Activated CD8-positive, alpha-beta T cell treated with anti-CD3 and anti-CD28 coated beads, Interleukin-2, amount 10 ng/mL, durations not matched to agents 7 days and 5 days (primary cell): Measurements from ENCODE around the gene AGBL1. TPM values are rescaled to one million over a fixed set of nuclear protein-coding genes. Genes with fewer than 3 reads are reported as not detected.

Experiments used
- ATAC-seq: fragments of 150-1000 bp; cut with Tn5 transposase; one replicate; pipeline ENCODE4 v1.10.0; 2021; ENCODE audit warnings: moderate library complexity
- CTCF ChIA-PET: fragments of 350-600 bp; sonication (Branson Sonifier 250); formaldehyde crosslinking; loops from one replicate; lab custom pipeline; 2021; ENCODE audit warnings: antibody characterized with exemption; lab: Charles Lee
- POLR2A ChIA-PET: fragments of 350-600 bp; sonication (Branson Sonifier 250); formaldehyde crosslinking; loops from one replicate; lab custom pipeline; 2021; ENCODE audit warnings: antibody characterized with exemption; lab: Charles Lee
- DNase-seq: peaks from one replicate; pipeline ENCODE4 v3.0.0-alpha.2; 2020
- H3K27ac Mint-ChIP-seq: one replicate; pipeline ENCODE4 v1.8.0; 2021; ENCODE audit warnings: mild to moderate bottlenecking, mixed read lengths
- H3K27me3 Mint-ChIP-seq: one replicate; pipeline ENCODE4 v1.8.0; 2021; ENCODE audit warnings: low read depth, mixed read lengths
- H3K36me3 Mint-ChIP-seq: one replicate; pipeline ENCODE4 v1.8.0; 2021; ENCODE audit warnings: low read depth, mixed read lengths
- H3K4me1 Mint-ChIP-seq: one replicate; pipeline ENCODE4 v1.8.0; 2021; ENCODE audit warnings: low read depth, mixed read lengths
- H3K4me3 Mint-ChIP-seq: one replicate; pipeline ENCODE4 v1.8.0; 2021; ENCODE audit warnings: mild to moderate bottlenecking, mixed read lengths
- H3K9me3 Mint-ChIP-seq: one replicate; pipeline ENCODE4 v1.8.0; 2022; ENCODE audit warnings: mixed read lengths; ENCODE audit not compliant: insufficient read depth
- total RNA-seq, 2 experiments: library from RNA; stranded (reverse); gene quantifications; one replicate each; pipeline ENCODE4 v1.2.3, GENCODE V29; 2021

The AGBL1 gene
- total RNA-seq, 2 experiments from 2014 or later = not detected

DNA sequence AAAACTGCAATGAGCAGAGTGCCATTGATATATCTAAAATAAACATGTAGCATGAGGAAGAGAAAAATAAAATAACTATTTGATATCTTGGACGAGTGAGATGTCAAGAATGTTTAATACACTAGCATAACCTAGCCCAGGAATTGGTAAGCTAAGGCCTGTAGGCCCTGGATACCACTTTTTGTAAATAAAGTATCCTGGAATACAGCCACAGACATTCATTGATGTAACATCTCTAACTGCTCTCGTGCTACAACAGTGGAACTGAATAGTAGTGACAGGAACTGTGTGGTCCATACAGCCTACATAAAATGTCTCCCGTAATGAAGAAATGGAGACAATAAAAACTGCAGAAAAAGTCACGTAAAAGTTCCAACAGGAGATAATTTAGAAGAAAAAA lies 869.0 kb downstream of the AGBL1 start:
- Mint-ChIP-seq H3K4me3 (no peak overlapping the region), H3K27me3 (no peaks in the 10 kb centered on the region), H3K9me3 (no peaks in the 10 kb centered on the region), H3K4me1 (no peaks in the 10 kb centered on the region), H3K36me3 (no peaks in the 10 kb centered on the region), H3K27ac (no peak overlapping the region)
- CTCF ChIA-PET = no interaction called here
- no peak for ATAC-seq
- POLR2A ChIA-PET = no interaction called here
- no peak for DNase-seq

DNA sequence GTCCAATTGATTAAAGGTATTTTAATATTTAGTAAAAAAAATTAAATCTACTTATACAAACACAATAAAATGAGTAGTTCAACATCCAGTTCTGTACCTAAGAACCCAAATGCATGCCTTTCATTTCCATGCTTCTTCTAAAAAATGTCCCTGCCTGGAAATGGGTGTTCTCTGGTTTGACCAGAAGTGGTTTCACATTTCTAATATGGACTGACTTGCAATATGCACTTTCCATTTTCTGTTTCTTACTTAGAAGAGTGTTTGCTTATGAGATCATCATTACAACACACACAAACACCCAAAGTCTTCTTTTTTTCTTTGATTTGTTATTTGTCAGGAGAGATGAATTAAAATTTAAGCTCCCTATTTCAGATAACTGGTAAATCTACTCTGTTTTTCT lies 879.6 kb downstream of the AGBL1 start:
- H3K27ac Mint-ChIP-seq = no peak overlapping the region
- no peak overlapping the region for H3K4me3 Mint-ChIP-seq
- H3K4me1 Mint-ChIP-seq = no peaks in the 10 kb centered on the region
- DNase-seq = no peak
- ChIA-PET CTCF (no interaction called here), POLR2A (no interaction called here)
- no peaks in the 10 kb centered on the region for H3K9me3 Mint-ChIP-seq
- no peaks in the 10 kb centered on the region for H3K27me3 Mint-ChIP-seq
- no peak for ATAC-seq
- H3K36me3 Mint-ChIP-seq = no peaks in the 10 kb centered on the region

DNA sequence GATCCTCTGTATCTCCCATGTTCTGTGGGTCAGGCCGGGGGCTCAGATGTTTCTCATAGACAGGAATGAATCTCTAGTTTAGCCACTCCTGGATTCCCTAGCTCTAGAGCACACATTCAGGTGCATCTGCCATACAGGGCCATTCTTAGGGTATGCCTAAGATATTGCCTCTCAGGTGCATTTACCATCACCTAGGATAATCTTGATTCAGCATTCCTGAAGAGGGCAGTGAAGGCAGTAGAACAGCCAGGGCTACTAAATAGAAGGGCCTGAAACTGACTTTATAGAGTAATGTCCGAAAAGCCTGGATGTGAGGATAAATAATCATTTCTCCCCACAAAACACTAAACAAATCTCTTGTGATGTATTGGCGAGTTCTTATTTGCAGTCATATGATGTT lies 882.0 kb downstream of the AGBL1 start:
- DNase-seq (no peak), ATAC-seq (no peak)
- Mint-ChIP-seq H3K4me1 (no peaks in the 10 kb centered on the region), H3K36me3 (no peaks in the 10 kb centered on the region), H3K27ac (no peak overlapping the region), H3K27me3 (no peaks in the 10 kb centered on the region), H3K9me3 (no peaks in the 10 kb centered on the region), H3K4me3 (no peak overlapping the region)
- POLR2A ChIA-PET = no interaction called here
- CTCF ChIA-PET = no interaction called here

DNA sequence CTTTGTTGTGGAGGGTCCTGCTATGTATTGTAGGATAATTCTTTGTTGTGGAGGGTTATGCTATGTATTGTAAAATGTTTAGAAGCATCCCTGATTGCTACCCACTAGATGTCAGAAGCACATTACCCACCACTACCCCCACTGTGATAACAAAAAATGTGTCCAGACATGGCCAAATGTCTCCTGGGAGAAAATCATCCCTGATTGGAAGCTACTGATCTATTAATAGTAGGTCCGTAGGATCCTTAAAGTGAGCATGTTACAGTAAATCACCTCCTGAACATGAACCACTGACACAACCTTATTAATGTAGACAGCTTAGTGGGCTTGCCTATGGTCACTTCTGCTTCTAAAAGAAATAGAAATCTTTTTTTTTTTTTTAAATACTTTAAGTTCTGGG lies 884.6 kb downstream of the AGBL1 start:
- no peaks in the 10 kb centered on the region for H3K36me3 Mint-ChIP-seq
- H3K4me3 Mint-ChIP-seq = no peak overlapping the region
- no peak overlapping the region for H3K27ac Mint-ChIP-seq
- no peak for ATAC-seq
- ChIA-PET POLR2A (no interaction called here), CTCF (no interaction called here)
- no peak for DNase-seq
- H3K27me3 Mint-ChIP-seq = no peaks in the 10 kb centered on the region
- no peaks in the 10 kb centered on the region for H3K9me3 Mint-ChIP-seq
- H3K4me1 Mint-ChIP-seq = no peaks in the 10 kb centered on the region

DNA sequence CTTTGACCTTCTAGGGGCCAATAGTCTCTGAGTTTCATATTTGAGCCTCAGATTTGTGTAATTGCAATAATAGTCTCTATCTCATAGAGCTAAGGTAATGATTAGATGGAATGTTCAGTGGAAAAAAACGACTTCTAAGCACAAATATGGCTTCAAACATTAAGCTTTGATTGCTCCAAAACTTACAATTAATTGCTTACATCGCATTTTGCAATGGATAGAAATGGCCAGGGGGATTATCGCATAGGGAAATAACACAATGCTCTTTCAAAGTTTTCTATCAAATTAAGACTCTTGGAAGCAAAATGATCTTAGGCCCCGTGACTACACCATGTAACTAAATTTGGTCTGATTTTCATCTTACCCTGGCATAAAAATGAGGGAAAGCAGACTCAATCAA lies 888.6 kb downstream of the AGBL1 start:
- Mint-ChIP-seq H3K27ac (no peak overlapping the region), H3K9me3 (peaks cover 3% of the 10 kb centered on the region), H3K4me1 (no peaks in the 10 kb centered on the region), H3K4me3 (no peak overlapping the region), H3K36me3 (no peaks in the 10 kb centered on the region), H3K27me3 (no peaks in the 10 kb centered on the region)
- ChIA-PET CTCF (no interaction called here), POLR2A (no interaction called here)
- ATAC-seq (no peak), DNase-seq (no peak)

DNA sequence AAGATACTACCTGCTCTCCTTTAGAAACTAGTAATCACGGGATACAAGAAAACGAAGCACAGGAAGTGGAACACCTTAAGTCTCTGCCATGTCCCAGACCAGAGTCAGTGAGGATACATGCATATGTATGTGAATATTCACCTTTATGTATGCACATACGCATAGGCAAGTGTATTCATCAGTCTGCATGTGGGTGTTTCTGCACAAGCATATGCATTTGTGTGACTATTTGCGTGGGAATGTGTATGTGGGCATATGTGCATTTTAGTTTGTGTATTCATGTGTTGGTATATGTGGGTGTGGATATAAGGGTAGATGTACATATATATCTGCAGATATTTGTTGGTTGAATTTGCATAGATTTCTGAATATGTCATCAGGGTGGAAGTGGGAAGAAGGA lies 889.7 kb downstream of the AGBL1 start:
- Mint-ChIP-seq H3K4me3 (no peak overlapping the region), H3K9me3 (peaks cover 3% of the 10 kb centered on the region), H3K27me3 (no peaks in the 10 kb centered on the region), H3K27ac (no peak overlapping the region), H3K36me3 (no peaks in the 10 kb centered on the region), H3K4me1 (no peaks in the 10 kb centered on the region)
- DNase-seq = no peak
- CTCF ChIA-PET = interaction anchor here (0.5 kb wide), 1 partner anchor 30 kb away, joined by 3 read pairs; no protein-coding TSS in a partner anchor
- no peak for ATAC-seq
- POLR2A ChIA-PET = no interaction called here

DNA sequence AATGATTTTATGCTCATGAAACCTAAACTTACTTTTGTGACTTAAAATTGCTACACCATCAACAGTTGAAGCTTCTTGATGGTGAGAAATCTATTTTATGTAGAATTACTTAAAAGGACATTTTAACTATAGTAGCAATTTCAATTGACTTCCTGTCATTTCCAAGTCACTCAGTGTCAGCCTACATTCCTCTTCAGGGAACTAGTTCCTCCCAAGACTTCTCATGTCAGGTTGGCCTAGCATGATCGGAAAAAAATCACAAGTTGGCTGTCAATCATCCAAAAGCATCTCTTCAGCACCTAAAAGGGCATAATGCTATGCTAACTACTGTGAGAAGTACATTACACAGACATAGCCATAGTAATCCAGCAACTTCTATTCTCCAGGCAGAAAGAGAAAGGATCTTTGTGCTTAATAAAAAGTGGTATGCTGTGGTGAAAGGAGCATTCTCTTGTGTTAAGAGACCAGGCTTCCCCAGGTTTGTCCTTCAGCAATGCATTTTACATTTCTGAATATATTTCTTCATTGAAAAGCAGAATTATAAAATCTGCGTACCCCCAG lies 893.7 kb downstream of the AGBL1 start:
- Mint-ChIP-seq H3K4me3 (no peak overlapping the region), H3K36me3 (no peaks in the 10 kb centered on the region), H3K9me3 (peaks cover 3% of the 10 kb centered on the region), H3K27me3 (no peaks in the 10 kb centered on the region), H3K4me1 (no peaks in the 10 kb centered on the region), H3K27ac (no peak overlapping the region)
- ATAC-seq (no peak), DNase-seq (no peak)
- POLR2A ChIA-PET = no interaction called here
- CTCF ChIA-PET = no interaction called here

DNA sequence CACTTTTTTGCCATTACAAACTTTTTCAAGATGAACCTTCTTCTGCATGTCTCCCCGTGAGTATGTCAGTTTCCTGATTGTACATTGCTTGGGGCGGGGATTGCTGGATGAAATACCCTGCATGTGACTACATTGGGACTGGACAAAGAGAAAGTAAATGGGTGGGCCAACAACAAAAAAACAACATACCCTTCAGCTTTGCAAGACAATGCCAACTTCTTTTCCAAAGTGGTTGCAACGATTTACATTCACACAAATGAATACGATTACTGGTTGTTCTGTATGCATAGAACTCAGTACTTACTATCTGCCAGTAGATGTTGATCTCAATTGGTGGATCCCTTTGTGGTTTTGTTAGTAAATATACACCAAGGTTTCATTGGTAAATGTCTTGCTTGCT lies 908.4 kb downstream of the AGBL1 start:
- Mint-ChIP-seq H3K36me3 (no peaks in the 10 kb centered on the region), H3K4me3 (no peak overlapping the region), H3K4me1 (no peaks in the 10 kb centered on the region), H3K9me3 (no peaks in the 10 kb centered on the region), H3K27me3 (no peaks in the 10 kb centered on the region), H3K27ac (no peak overlapping the region)
- CTCF ChIA-PET = no interaction called here
- POLR2A ChIA-PET = no interaction called here
- DNase-seq (no peak), ATAC-seq (no peak)

DNA sequence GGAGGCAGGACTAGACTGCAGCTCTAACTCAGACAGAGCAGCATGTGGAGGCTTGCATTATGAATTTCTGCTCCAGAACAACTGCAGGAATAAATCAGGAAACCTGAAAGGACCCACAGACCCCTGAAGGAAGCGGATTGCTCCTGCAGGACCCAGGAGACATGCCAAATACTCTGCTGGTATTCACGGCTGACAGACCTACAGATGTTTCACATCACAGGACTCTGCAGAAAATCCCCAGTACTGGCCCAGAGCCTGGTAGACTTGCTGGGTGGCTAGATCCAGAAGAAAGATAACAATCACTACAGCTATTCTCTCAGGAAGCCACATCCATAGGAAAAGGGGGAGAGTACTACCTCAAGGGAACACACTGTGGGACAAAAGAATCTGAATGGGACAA lies 942.1 kb downstream of the AGBL1 start:
- ChIA-PET CTCF (no interaction called here), POLR2A (no interaction called here)
- ATAC-seq (no peak), DNase-seq (no peak)
- Mint-ChIP-seq H3K4me1 (no peaks in the 10 kb centered on the region), H3K27me3 (no peaks in the 10 kb centered on the region), H3K9me3 (peaks cover 24% of the 10 kb centered on the region), H3K27ac (no peak overlapping the region), H3K4me3 (no peak overlapping the region), H3K36me3 (no peaks in the 10 kb centered on the region)

DNA sequence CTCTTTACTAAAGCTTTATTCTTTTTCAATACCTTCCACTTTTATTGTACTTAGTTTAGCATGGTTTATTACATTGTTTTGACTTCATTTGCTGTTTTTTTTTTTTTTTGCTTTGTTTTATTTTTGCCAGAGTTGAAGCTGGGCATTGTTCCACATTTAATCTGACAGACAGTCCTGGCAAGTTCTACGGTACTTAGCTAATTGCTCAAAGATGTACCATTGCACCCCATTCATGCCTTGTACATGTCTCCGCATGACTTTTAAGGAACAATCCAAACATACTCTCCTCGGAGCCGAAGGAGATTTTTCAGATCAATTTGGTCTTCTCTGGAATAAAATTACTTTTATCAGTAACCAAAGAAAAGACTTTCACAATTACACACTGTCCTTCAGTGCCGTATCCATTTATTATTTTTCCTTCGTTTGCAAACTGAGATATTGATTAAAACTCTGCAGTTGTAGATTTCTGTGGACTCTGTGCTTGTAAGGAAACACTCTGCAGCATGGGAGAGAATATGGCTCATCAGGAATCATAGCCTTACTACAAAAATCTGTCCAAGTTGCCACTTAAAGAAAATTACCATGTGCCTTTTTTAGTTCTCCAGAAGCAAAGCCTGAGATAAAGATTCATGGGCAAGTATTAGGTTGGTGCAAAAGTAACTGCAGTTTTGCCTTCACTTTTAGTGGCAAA lies 952.0 kb downstream of the AGBL1 start:
- Mint-ChIP-seq H3K4me1 (no peaks in the 10 kb centered on the region), H3K27ac (no peak overlapping the region), H3K4me3 (no peak overlapping the region), H3K27me3 (no peaks in the 10 kb centered on the region), H3K9me3 (peaks cover 10% of the 10 kb centered on the region), H3K36me3 (no peaks in the 10 kb centered on the region)
- ATAC-seq (no peak), DNase-seq (no peak)
- ChIA-PET CTCF (no interaction called here), POLR2A (no interaction called here)

DNA sequence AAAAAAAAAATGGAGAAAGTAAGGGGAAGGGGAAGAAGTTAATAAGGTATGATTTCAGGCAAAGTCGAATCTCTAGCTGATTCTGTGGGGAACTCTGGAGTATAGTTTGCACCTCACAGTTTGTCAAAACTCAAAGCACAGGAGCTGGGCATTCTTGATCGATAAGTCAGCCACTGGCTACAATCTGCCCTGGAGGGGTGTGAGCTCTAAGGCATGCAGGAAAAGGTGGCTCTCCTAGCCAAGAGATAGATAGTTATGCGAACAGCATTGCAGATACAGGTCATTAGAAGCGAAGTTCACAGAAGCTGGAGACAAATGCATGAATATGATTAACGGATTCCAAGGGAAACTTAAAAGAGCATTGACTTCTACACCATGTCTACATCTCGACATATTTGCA lies 952.6 kb downstream of the AGBL1 start:
- POLR2A ChIA-PET = no interaction called here
- ATAC-seq = no peak
- H3K9me3 Mint-ChIP-seq = peaks cover 10% of the 10 kb centered on the region

DNA sequence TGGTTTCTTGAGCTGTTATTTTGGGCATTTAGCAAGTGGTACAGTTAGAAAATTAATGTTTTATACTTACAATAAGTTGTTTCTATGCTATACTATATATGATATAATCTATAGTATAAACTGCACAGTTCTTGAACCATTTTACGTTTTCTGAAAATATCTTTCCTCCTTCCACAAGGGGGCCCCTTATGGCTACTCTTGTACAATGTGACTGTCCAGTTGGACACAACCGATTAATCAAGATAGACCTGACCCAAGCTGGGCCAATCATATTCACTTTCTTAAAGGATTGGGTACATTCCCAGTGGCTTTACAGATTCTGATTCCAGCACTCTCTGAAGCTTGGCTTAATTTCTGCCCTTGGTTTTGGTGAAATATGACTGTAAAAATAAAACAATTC lies 953.4 kb downstream of the AGBL1 start:
- Mint-ChIP-seq H3K9me3 (peaks cover 10% of the 10 kb centered on the region), H3K4me3 (no peak overlapping the region), H3K4me1 (no peaks in the 10 kb centered on the region), H3K27ac (no peak overlapping the region), H3K36me3 (no peaks in the 10 kb centered on the region), H3K27me3 (no peaks in the 10 kb centered on the region)
- POLR2A ChIA-PET = no interaction called here
- CTCF ChIA-PET = no interaction called here
- ATAC-seq (no peak), DNase-seq (no peak)

More for the DNA sequence above, 952.6 kb downstream of the AGBL1 start:
- H3K27ac Mint-ChIP-seq = no peak overlapping the region
- H3K4me3 Mint-ChIP-seq = no peak overlapping the region
- CTCF ChIA-PET = no interaction called here
- no peak for DNase-seq
- H3K36me3 Mint-ChIP-seq = no peaks in the 10 kb centered on the region
- H3K4me1 Mint-ChIP-seq = no peaks in the 10 kb centered on the region
- no peaks in the 10 kb centered on the region for H3K27me3 Mint-ChIP-seq

DNA sequence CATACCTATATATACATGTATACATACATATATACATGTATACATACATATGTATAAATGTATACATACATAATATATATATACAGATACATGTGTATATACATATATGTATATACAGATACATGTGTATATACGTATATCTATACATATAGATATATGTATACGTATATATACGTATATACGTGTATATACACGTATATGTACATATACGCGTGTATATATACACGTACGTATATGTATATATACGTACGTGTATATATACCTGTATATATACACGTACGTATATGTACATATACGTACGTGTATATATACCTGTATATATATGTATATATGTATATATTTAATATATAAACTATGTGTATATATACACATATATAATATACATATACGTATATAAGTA lies 955.2 kb downstream of the AGBL1 start:
- Mint-ChIP-seq H3K4me1 (no peaks in the 10 kb centered on the region), H3K27ac (no peak overlapping the region), H3K4me3 (no peak overlapping the region), H3K9me3 (peaks cover 15% of the 10 kb centered on the region), H3K27me3 (no peaks in the 10 kb centered on the region), H3K36me3 (no peaks in the 10 kb centered on the region)
- ChIA-PET POLR2A (no interaction called here), CTCF (no interaction called here)
- DNase-seq = no peak
- no peak for ATAC-seq
